Colon (tissue), 2 donors: ENCODE measurements around the gene OR51G2.

Experiments used
- FAIRE-seq: peaks from 2 replicates; lab custom pipeline; 2012; peaks lifted over from hg19 to GRCh38; lab: Jason Lieb, UNC
- donor health status: control.
- donor health status: control.

Gene OR51G2

DNA sequence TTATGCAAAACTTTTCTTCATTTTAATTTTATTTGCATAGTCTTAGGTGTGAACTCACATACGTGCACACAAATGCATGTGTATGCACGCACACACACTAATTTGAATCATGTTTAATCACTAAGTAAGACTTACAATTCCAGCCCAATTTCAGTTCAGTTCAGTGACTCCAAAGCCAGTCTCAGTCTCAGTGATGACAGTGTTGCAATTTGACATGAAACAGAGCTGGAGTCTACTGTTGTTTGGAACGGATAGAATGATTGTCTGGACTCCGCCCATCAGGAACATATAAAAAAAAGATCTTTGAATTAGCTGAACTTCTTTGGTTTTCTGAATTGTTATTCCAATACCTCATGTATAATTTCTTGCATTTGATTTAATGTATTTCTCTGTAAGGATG is 55.3 kb downstream of the OR51G2 start:
- FAIRE-seq: no peak
